Measurements from ENCODE around the gene CREBL2. TPM values are rescaled to one million over a fixed set of nuclear protein-coding genes. Genes with fewer than 3 reads are reported as not detected.
"Not testable (repeated sequence)": the region's sequence is repeated elsewhere in the genome, so short reads cannot be mapped to it uniquely, and the experiment has no call there.

The CREBL2 gene
- total RNA-seq, 1 donor from 2014 or later: 11.3 TPM

DNA sequence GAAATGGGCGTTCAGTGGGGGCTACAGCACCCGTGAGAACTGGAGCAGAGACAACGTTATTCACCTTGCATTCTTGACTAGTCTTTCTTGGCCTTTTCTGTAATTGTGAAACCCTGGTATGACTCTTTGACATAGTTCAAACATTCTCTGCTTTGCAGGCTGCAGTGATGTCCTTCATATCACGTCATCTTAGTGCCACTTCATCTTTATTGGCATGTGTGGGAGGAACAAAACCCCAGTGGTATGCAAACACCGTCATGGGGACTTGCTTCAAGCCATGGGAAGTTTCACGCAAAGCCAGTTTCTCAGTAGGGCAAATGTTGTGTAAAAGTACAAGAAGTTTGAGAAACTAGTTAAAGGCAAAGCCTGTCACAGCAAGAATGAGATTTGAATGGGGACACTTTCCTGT, 28.8 kb upstream of the CREBL2 start:
- no peak overlapping the region for H3K27ac Mint-ChIP-seq (ENCODE audit: unreplicated experiment)
- no peak for DNase-seq (ENCODE audit: low spot score)
- TF ChIP-seq, protein P1, sequence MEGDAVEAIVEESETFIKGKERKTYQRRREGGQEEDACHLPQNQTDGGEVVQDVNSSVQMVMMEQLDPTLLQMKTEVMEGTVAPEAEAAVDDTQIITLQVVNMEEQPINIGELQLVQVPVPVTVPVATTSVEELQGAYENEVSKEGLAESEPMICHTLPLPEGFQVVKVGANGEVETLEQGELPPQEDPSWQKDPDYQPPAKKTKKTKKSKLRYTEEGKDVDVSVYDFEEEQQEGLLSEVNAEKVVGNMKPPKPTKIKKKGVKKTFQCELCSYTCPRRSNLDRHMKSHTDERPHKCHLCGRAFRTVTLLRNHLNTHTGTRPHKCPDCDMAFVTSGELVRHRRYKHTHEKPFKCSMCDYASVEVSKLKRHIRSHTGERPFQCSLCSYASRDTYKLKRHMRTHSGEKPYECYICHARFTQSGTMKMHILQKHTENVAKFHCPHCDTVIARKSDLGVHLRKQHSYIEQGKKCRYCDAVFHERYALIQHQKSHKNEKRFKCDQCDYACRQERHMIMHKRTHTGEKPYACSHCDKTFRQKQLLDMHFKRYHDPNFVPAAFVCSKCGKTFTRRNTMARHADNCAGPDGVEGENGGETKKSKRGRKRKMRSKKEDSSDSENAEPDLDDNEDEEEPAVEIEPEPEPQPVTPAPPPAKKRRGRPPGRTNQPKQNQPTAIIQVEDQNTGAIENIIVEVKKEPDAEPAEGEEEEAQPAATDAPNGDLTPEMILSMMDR (IDR thresholded peaks at IDR 0.05): no peak
- peaks cover 11% of the 10 kb centered on the region for H3K4me1 Mint-ChIP-seq (ENCODE audit: low read depth)
- no peak overlapping the region for H3K4me3 Mint-ChIP-seq (ENCODE audit: unreplicated experiment)
- no peaks in the 10 kb centered on the region for H3K36me3 Mint-ChIP-seq (ENCODE audit: low read depth)
- H3K27me3 Mint-ChIP-seq (ENCODE audit: low read depth): no peaks in the 10 kb centered on the region
- H3K9me3 Mint-ChIP-seq (ENCODE audit: low read depth): no peaks in the 10 kb centered on the region

DNA sequence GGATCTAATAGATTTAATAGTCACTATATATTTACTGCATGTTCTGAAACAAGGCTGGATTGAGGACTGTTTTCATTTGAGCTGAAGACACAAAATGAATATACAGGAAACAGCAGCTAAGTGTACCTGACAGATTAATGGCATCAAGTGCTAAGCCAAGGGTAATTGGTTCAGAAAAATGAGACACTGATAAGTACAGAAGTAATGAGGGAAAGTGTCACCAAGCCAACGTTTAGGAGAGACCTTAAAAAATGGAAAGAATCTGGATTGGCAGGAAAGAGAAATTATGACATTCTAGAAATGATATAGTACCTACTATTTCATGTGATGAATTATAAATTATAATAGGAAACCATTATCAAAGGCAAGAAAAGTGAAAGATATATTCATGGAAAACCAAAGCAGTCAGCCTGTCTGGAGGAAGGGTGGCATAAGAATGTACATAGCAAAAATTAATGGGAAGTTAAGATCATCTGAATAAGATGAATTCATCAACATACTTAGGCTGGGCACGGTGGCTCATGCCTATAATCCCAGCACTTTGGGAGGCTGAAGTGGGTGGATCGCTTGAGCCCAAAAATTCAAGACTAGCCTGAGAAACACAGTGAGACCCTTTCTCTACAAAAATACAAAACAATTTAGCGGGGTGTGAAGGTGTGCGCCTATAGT, 28.0 kb upstream of the CREBL2 start:
- TF ChIP-seq, protein P1 (IDR thresholded peaks at IDR 0.05): no peak
- no peaks in the 10 kb centered on the region for H3K27me3 Mint-ChIP-seq (ENCODE audit: low read depth)
- no peak overlapping the region for H3K27ac Mint-ChIP-seq (ENCODE audit: unreplicated experiment)
- no peak overlapping the region for H3K4me3 Mint-ChIP-seq (ENCODE audit: unreplicated experiment)
- H3K9me3 Mint-ChIP-seq (ENCODE audit: low read depth): no peaks in the 10 kb centered on the region
- peaks cover 13% of the 10 kb centered on the region for H3K4me1 Mint-ChIP-seq (ENCODE audit: low read depth)
- H3K36me3 Mint-ChIP-seq (ENCODE audit: low read depth): no peaks in the 10 kb centered on the region
- no peak for DNase-seq (ENCODE audit: low spot score)

DNA sequence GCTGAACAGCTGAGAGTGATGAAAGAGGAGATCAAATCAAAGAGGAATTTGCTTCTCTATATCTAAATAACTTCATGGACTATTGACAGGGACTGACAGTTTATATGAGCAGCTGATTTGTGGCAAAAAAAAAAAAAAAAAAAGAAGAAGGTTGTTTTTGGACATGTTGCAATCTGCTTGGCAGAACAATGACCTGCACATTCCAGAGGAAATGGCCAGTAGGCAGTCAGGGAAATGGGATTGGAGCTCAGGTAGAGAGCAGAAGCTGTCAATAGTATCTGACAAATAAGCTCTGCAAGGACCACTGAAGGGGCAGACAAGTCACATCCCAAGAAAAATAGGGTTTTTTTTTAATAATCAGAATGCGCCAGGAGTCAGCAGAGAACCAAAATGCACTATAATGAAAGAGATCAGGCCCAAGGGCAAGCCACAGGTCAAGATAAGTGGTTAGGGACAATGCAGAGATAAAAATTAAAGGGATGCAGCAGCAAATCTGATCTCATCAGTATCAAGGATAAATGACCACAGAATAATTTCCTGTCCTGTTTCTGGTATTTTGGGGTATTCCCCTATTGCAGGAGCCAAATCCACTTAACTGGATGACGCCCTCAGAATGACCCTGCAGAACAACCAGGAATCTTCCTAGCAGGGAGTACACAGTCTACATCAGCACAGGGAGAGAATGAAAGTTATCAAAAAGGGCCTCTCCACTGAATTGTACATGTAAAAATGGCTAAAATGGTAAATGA, 26.4 kb upstream of the CREBL2 start:
- Mint-ChIP-seq H3K27me3 (ENCODE audit: low read depth) (peaks cover 3% of the 10 kb centered on the region), H3K27ac (ENCODE audit: unreplicated experiment) (no peak overlapping the region), H3K9me3 (ENCODE audit: low read depth) (no peaks in the 10 kb centered on the region), H3K4me3 (ENCODE audit: unreplicated experiment) (no peak overlapping the region), H3K4me1 (ENCODE audit: low read depth) (peaks cover 13% of the 10 kb centered on the region), H3K36me3 (ENCODE audit: low read depth) (peaks cover 1% of the 10 kb centered on the region)
- TF ChIP-seq, protein P1 (IDR thresholded peaks at IDR 0.05): no peak
- DNase-seq (ENCODE audit: low spot score): no peak

DNA sequence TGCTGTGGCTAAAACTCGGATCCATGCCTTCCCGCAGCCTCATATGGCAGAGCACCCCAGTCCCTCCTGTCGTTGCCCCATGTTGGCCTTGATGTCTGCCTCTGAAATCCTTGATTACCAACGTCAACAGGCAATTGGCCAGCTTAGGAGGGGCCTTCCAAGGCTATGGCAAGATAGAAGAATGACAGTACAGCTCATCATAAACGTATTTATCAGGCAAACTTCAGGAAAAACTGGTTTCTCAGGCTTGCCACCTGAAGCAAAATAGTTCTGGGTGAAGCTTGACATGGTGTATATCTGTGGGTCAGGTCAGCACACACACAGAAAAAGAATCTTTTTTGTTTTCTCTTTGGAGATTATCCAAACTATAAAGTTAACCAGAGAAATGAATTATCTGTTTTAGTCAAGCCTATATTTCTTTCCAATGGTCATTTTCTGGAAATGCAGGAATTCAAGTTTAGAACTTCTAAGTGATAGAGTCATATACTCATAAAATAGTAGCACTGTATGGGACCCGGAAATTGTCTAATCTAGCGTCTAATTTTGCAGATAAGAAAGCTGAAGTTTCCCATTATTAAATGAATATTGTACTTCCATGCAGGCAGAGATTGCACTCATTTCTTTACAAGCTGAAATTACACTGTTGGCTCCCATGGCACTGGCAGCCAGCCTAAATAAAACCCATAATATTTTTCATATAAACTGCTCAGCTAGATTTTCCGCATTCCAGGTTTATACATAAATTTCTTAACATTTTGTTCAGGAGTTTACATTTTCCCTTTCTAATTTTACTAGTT, 24.6 kb upstream of the CREBL2 start:
- Mint-ChIP-seq H3K4me1 (ENCODE audit: low read depth) (peaks cover 13% of the 10 kb centered on the region), H3K27me3 (ENCODE audit: low read depth) (peaks cover 3% of the 10 kb centered on the region), H3K9me3 (ENCODE audit: low read depth) (no peaks in the 10 kb centered on the region), H3K4me3 (ENCODE audit: unreplicated experiment) (no peak overlapping the region), H3K27ac (ENCODE audit: unreplicated experiment) (no peak overlapping the region), H3K36me3 (ENCODE audit: low read depth) (peaks cover 1% of the 10 kb centered on the region)
- TF ChIP-seq, protein P1 (IDR thresholded peaks at IDR 0.05): no peak
- no peak for DNase-seq (ENCODE audit: low spot score)

DNA sequence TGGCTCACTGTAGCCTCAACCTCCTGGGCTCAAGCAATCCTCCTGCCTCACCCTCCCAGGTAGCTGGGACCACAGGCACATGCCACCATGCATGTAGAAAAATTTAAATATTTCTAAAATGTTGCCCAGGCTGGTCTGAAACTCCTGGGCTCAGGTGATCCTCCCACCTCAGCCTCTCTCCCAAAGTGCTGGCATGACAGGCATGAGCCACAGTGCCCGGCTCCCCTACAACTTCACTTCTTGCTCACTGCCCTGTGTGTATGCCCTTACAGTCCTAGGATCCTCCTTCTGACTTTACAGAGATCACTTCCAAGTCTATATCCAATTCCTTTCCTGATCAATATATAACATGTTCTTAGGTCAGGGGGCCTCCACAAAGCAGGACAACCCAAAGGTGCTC, 23.8 kb upstream of the CREBL2 start:
- H3K4me3 Mint-ChIP-seq (ENCODE audit: unreplicated experiment): no peak overlapping the region
- TF ChIP-seq, protein P1 (IDR thresholded peaks at IDR 0.05): no peak
- H3K27ac Mint-ChIP-seq (ENCODE audit: unreplicated experiment): no peak overlapping the region
- no peaks in the 10 kb centered on the region for H3K9me3 Mint-ChIP-seq (ENCODE audit: low read depth)
- no peak for DNase-seq (ENCODE audit: low spot score)
- H3K4me1 Mint-ChIP-seq (ENCODE audit: low read depth): peaks cover 15% of the 10 kb centered on the region
- H3K36me3 Mint-ChIP-seq (ENCODE audit: low read depth): peaks cover 1% of the 10 kb centered on the region
- peaks cover 3% of the 10 kb centered on the region for H3K27me3 Mint-ChIP-seq (ENCODE audit: low read depth)

DNA sequence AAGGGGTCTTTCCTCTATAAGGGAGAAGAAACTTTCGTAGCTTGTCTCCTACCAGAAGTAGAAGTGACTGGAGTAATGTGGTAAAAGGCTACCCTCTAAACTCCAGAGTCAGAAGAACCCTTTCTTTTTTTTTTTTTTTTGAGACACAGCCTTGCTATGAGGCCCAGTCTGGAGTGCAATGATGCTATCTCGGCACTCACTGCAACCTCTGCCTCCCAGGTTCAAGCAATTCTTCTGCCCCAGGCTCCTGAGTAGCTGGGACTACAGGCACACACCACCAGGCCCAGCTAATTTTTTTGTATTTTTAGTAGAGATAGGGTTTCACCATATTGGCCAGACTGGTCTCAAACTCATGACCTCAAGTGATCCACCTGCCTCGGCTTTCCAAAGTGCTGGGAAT, 23.2 kb upstream of the CREBL2 start:
- not testable (repeated sequence) for H3K36me3 Mint-ChIP-seq (ENCODE audit: low read depth); H3K9me3 Mint-ChIP-seq (ENCODE audit: low read depth); H3K4me3 Mint-ChIP-seq (ENCODE audit: unreplicated experiment); H3K27me3 Mint-ChIP-seq (ENCODE audit: low read depth); H3K27ac Mint-ChIP-seq (ENCODE audit: unreplicated experiment); DNase-seq (ENCODE audit: low spot score)
- H3K4me1 Mint-ChIP-seq (ENCODE audit: low read depth): peaks cover 19% of the 10 kb centered on the region
